GM18526 (cell line): ENCODE results near the gene BMAL1.
A peak's percentile ranks its signal among the peaks of the same experiment; 100 is the strongest.

Source experiments
- POLR2A ChIP-seq: IDR thresholded peaks from 3 replicates; pipeline ENCODE4 v1.6.1; 2011; ENCODE audit not compliant: insufficient read length; ENCODE audit errors: extremely low read depth

Gene BMAL1

GRCh38 chr11:13256216-13256615 is 21.4 kb upstream of the BMAL1 start:
- no peak for TF ChIP-seq POLR2A

- no peak for TF ChIP-seq POLR2A
These were observed 18.7 kb upstream of the BMAL1 start for GRCh38 chr11:13258855-13259254.

GRCh38 chr11:13259374-13259773 is 18.2 kb upstream of the BMAL1 start:
- TF ChIP-seq POLR2A, result no peak

- no peak for TF ChIP-seq POLR2A
These were observed 17.2 kb upstream of the BMAL1 start for GRCh38 chr11:13260201-13260962.

- TF ChIP-seq POLR2A, result no peak
These were observed 16.5 kb upstream of the BMAL1 start for GRCh38 chr11:13260963-13261588.

GRCh38 chr11:13261591-13262061 is 16.0 kb upstream of the BMAL1 start:
- no peak for TF ChIP-seq POLR2A

- no peak for TF ChIP-seq POLR2A
These were observed 15.5 kb upstream of the BMAL1 start for GRCh38 chr11:13262096-13262495.

- TF ChIP-seq POLR2A, result no peak
These were observed 8.8 kb upstream of the BMAL1 start for GRCh38 chr11:13268791-13269190.

- TF ChIP-seq POLR2A, result no peak
These were observed 7.8 kb upstream of the BMAL1 start for GRCh38 chr11:13269775-13270174.

GRCh38 chr11:13271060-13271693 is 6.4 kb upstream of the BMAL1 start:
- no peak for TF ChIP-seq POLR2A

GRCh38 chr11:13276454-13276831 is 1.1 kb upstream of the BMAL1 start:
- TF ChIP-seq POLR2A, result no peak

- TF ChIP-seq POLR2A, result peak; percentile 63
These were observed 490 bp upstream of the BMAL1 start for GRCh38 chr11:13276832-13277767.

- no peak for TF ChIP-seq POLR2A
These were observed 1.3 kb downstream of the BMAL1 start for GRCh38 chr11:13278609-13279486.

GRCh38 chr11:13279487-13279834 is 1.9 kb downstream of the BMAL1 start:
- no peak for TF ChIP-seq POLR2A
